GM10847 (cell line): ENCODE results near the gene SEPTIN8.

Source experiments
- POLR2A ChIP-seq: IDR thresholded peaks from 2 replicates; pipeline ENCODE4 v1.6.1; 2011; ENCODE audit not compliant: insufficient read length; ENCODE audit errors: extremely low read depth

Gene SEPTIN8

GRCh38 chr5:132714456-132715307 lies 62.4 kb downstream of the SEPTIN8 start:
- no peak for TF ChIP-seq POLR2A

GRCh38 chr5:132708645-132709044 lies 68.4 kb downstream of the SEPTIN8 start:
- TF ChIP-seq POLR2A: no peak

DNA sequence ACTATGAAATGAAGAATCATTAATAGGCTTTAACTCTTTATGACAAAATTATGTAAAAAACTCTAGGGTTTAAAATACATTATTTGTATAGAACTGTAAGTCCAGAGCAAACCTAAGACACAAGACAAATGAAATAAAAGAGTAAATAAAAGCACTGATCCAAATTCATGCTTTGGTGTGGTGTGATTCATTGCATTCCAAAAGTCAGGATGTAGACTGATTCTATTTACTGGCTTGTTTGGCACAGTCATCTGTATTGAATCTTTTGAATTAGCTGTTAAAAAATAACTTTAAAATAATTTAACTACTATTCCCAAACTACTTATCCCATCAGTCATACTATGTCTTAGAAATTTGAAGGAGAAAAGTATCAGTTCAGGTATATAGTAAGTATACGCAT lies 72.2 kb downstream of the SEPTIN8 start:
- no peak for TF ChIP-seq POLR2A
